8988T (cell line): ENCODE data around the gene MSRB1.
A peak's percentile ranks its signal among the peaks of the same experiment; 100 is the strongest.
"Not testable (repeated sequence)": the region's sequence is repeated elsewhere in the genome, so short reads cannot be mapped to it uniquely, and the experiment has no call there.

Source experiments
- DNase-seq: peaks from one replicate; pipeline ENCODE4 v3.0.0; 2011

MSRB1 gene

DNA sequence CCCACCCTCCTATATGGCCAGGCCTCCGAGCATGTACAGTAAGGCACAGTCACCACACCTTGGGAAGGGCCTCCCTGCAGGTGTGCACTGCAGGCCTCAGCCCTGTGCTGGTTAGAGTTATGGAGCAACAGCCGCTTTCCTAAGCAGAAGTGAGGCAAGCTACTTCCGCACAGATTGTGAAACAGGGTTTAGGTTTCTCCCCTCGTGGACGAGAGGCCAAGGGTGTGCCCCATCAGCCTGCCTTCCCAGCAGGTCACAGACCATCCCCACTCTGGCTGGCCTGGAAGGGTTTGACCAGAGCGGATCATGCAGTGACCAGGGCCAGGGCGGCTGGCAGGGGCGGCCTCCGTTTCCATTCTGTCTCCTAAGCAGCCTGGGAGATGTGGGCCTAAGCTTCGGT lies 4.7 kb downstream of the MSRB1 start:
- no peak for DNase-seq

- no peak for DNase-seq
Observed at GRCh38 chr16:1936945-1937479, 6.0 kb downstream of the MSRB1 start.

DNA sequence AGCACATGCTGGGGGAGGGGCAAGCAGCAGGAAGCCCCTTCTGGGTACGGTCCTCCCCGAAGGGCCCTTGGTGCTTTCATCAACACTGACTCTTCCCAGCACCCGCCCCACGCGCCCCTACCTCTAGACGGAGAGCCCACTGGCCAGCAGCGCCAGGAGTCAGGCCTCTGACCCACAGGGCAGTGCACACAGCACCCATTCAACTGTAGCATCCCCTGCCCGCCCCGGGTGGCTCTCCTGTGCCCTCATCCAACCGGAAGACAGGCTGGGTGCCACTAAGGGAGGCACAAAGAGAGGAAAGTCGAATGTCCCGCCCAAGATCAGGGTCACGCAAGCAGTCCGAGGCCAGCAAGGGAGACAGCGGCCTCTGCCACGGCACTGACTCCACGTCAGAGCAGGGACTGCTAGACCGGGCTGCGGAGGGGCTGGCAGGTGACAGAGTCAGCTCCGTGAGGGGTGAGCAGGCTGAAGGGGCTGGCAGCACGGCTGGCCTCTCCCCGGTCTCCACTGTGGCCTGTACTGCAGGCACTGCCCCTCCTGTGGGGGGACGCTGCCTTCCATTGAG lies 9.8 kb downstream of the MSRB1 start:
- DNase-seq = no peak

DNA sequence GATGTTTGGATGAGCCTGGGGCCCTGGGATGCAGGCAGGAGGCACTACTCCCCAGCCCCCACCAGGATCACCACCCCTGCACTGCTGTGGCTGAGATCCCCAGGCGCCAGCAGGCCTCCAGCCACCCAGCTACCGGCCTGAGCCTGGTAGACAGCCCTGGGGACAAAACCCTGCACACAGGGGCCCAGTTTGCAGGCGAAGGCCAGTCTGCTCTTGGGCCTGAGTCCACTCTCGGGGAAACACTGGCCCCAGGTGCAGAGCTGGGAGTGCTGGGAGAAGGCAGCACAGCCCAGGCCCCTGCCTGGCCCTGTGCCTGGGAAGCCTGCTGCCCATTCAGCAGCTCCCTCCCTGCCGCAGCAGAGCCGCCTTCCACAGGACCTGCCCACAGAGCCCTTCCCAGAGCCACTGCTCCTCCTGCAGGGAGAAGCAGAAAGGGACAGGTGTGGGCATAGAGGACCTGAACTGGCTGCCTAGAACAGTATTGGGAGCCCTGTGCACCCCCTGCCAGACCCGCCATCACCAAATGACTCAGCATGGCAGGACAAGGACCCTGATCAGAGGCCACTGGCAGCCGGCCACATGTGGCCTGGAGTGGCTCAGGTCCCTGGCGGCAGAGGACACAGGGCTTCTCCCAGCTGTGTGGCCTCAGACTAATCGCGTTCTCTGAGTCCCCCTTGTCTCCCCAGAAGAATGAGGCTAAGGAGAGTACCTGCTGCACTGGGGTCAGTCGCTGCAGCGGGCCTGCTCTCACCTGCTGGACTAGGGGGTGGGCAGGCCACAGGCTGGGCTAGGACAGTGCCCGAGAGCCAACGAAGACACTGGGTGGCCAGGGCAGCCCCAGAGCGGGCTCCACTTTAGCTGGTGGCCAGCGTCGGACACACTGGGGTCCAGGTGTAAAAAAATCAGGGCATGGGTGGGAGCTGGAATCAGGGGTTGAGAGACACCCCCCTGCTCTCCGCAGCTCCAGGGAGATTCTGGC lies 10.7 kb downstream of the MSRB1 start:
- DNase-seq = no peak

GRCh38 chr16:1930338-1930720 lies 12.7 kb downstream of the MSRB1 start:
- DNase-seq = no peak

- DNase-seq = peak; percentile 80
Observed at GRCh38 chr16:1929578-1930337, 13.2 kb downstream of the MSRB1 start.

- DNase-seq = no peak
Observed at GRCh38 chr16:1929105-1929504, 13.9 kb downstream of the MSRB1 start.

DNA sequence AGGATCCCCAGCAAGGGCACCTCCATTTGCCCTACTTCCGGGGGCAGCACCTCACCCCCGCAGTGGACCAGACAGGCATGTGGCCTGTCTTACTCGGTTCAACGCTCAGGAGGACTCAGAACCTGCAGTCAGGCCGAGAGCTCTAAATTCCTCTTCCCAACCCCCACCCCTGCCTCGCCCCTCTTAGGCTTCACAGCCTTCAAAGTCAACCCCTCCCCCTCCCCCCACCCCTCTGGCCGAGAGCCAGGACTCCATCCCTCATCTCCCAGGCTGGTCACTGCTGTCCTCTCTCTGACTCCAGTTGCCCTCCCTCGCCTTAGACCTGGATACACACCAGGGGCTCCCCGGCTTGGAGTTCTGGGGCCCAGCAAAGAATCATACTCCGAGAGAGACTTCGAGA lies 16.7 kb downstream of the MSRB1 start:
- no peak for DNase-seq

- no peak for DNase-seq
Observed at GRCh38 chr16:1924095-1924494, 18.9 kb downstream of the MSRB1 start.

- peak; percentile 63 for DNase-seq
Observed at GRCh38 chr16:1923299-1924034, 19.5 kb downstream of the MSRB1 start.

DNA sequence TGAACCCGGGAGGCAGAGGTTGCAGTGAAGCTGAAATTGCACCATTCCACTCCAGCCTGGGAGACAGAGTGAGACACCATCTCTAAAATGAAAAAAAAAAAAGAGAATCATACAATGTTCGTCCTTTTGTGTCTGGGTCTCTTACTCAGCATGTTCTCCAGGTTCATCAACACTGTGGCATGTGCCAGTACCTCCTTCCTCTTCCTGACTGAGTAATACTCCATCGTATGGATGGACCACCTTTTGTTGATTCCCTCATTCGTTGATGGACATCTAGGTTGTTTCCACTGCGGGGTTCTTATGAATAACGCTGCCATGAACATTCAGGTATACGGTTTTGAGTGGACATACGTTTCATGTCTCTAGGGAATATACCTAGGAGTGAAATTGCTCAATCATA lies 20.6 kb downstream of the MSRB1 start:
- DNase-seq = no peak

DNA sequence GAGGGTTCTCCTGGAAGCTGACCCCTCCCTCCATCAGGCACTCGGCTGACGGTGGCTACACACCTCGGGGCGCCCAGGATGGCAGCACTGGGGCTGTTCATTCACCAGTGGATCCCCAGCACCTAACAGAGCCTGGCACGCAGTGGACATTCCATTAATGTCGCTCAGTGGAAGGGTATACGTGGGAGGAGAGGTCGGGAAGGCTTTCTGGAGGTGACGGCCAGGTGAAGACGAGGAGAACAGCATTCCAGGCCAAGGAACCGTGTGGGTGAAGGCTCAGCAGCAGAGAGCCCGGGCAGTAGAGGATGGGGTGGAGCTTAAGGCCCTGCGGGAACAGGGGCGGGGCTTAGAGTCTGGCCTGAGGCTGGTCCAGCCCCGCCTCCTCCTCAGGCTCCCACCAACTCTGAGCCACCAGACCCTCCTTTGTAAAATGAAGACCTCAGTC lies 22.2 kb downstream of the MSRB1 start:
- DNase-seq = no peak

- not testable (repeated sequence) for DNase-seq
Observed at GRCh38 chr16:1920122-1920521, 22.9 kb downstream of the MSRB1 start.

- no peak for DNase-seq
Observed at GRCh38 chr16:1919327-1919998, 23.5 kb downstream of the MSRB1 start.

- DNase-seq = no peak
Observed at GRCh38 chr16:1918351-1919326, 24.4 kb downstream of the MSRB1 start, which contains the start of gene HS3ST6. TSS of gene HS3ST6 (minus strand) at chr16:1918415. CDS start at chr16:1918323, 92 bp downstream.

- no peak for DNase-seq
Observed at GRCh38 chr16:1917665-1918350, 25.2 kb downstream of the MSRB1 start.

- DNase-seq = no peak
Observed at GRCh38 chr16:1917056-1917664, 25.8 kb downstream of the MSRB1 start.

DNA sequence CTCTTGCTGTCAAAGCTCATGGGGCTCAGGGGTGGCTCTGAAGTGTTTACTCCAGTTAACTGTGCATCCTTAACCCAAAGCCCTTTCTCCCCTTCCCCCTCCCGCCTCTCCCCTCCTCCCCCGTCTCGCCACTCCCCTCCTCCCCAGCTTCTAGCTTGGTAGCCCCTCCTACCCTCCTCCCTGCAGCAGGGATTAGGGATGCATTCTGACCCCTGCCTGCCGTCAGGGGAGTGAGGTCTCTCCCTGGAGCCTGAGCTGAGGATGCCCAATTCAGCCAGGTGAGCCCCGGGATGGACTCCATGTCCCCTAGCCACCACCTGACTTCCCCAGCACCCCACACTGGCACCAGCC lies 26.4 kb downstream of the MSRB1 start:
- DNase-seq = no peak
